HUES64 (cell line): ENCODE results near the gene KDM8.
A peak's percentile ranks its signal among the peaks of the same experiment; 100 is the strongest.
"Not testable (repeated sequence)": the region's sequence is repeated elsewhere in the genome, so short reads cannot be mapped to it uniquely, and the experiment has no call there.

Experiments used
- H3K27ac ChIP-seq: 2 replicates; pipeline ENCODE4 v1.7.0; 2013; ENCODE audit warnings: low read depth, low read length, inconsistent platforms
- H3K27me3 ChIP-seq: 2 replicates; pipeline ENCODE4 v1.6.1; 2013; ENCODE audit warnings: mild to moderate bottlenecking, low read length; ENCODE audit not compliant: insufficient read depth
- H3K36me3 ChIP-seq: 2 replicates; pipeline ENCODE4 v1.6.1; 2013; ENCODE audit warnings: mild to moderate bottlenecking, low read length; ENCODE audit not compliant: insufficient read depth
- H3K4me1 ChIP-seq: 2 replicates; pipeline ENCODE4 v1.6.1; 2013; ENCODE audit warnings: mild to moderate bottlenecking, low read length, moderate library complexity; ENCODE audit not compliant: insufficient read depth
- H3K4me3 ChIP-seq: 2 replicates; pipeline ENCODE4 v1.5.1; 2013; ENCODE audit warnings: mild to moderate bottlenecking, low read length, moderate library complexity
- H3K9ac ChIP-seq: 2 replicates; pipeline ENCODE4 v1.6.1; 2013; ENCODE audit warnings: mild to moderate bottlenecking, low read depth, low read length
- H3K9me3 ChIP-seq: 2 replicates; pipeline ENCODE4 v1.6.1; 2013; ENCODE audit warnings: low read depth, low read length; ENCODE audit not compliant: insufficient read depth
- WGBS: fragments of 150-250, 120-280 bp; methylation state at CpG from one replicate; pipeline ENCODE4 v1.1.7; 2013; ENCODE audit warnings: missing lambda C conversion rate; 5-methylcytosine and 5-hydroxymethylcytosine counted together

Gene KDM8

GRCh38 chr16:27193300-27193990, 9.9 kb upstream of the KDM8 start:
- Histone ChIP-seq H3K9ac (no peak overlapping the region), H3K27me3 (no peaks in the 10 kb centered on the region; the same call in 1 of the 2 replicates), H3K36me3 (no peaks in the 10 kb centered on the region), H3K4me3 (no peak overlapping the region), H3K4me1 (no peaks in the 10 kb centered on the region), H3K9me3 (no peaks in the 10 kb centered on the region), H3K27ac (no peak overlapping the region)
- WGBS = 91% methylated on average over 4 of the region's 6 CpGs

- Histone ChIP-seq H3K27ac (no peak overlapping the region), H3K4me1 (no peaks in the 10 kb centered on the region), H3K27me3 (no peaks in the 10 kb centered on the region; the same call in 1 of the 2 replicates), H3K36me3 (no peaks in the 10 kb centered on the region), H3K9ac (no peak overlapping the region), H3K9me3 (no peaks in the 10 kb centered on the region), H3K4me3 (no peak overlapping the region)
- 90% methylated on average over 5 of the region's 6 CpGs for WGBS
Observed at GRCh38 chr16:27195076-27195741, 8.1 kb upstream of the KDM8 start.

- no peaks in the 10 kb centered on the region; the same call in 1 of the 2 replicates for H3K27me3 ChIP-seq
- no peaks in the 10 kb centered on the region for H3K9me3 ChIP-seq
- H3K27ac ChIP-seq = no peak overlapping the region
- 94% methylated on average over 9 of the region's 9 CpGs for WGBS
- no peak overlapping the region for H3K9ac ChIP-seq
- H3K4me1 ChIP-seq = no peaks in the 10 kb centered on the region
- no peaks in the 10 kb centered on the region for H3K36me3 ChIP-seq
- H3K4me3 ChIP-seq = no peak overlapping the region
Observed at GRCh38 chr16:27195941-27196595, 7.3 kb upstream of the KDM8 start.

- no peak overlapping the region for H3K4me3 ChIP-seq
- no peaks in the 10 kb centered on the region; the same call in 1 of the 2 replicates for H3K27me3 ChIP-seq
- H3K9me3 ChIP-seq = no peaks in the 10 kb centered on the region
- no peaks in the 10 kb centered on the region for H3K4me1 ChIP-seq
- WGBS = 84% methylated on average over 4 of the region's 4 CpGs
- H3K27ac ChIP-seq = no peak overlapping the region
- H3K36me3 ChIP-seq = no peaks in the 10 kb centered on the region
- H3K9ac ChIP-seq = no peak overlapping the region
Observed at GRCh38 chr16:27197004-27197403, 6.3 kb upstream of the KDM8 start.

- no peak overlapping the region for H3K4me3 ChIP-seq
- no peaks in the 10 kb centered on the region for H3K9me3 ChIP-seq
- 94% methylated on average over 12 of the region's 12 CpGs for WGBS
- H3K4me1 ChIP-seq = 0 out of 2 replicates have a peak, but pooled peaks cover 5% of the 10 kb centered on the region
- H3K27me3 ChIP-seq = no peaks in the 10 kb centered on the region; the same call in 1 of the 2 replicates
- H3K36me3 ChIP-seq = no peaks in the 10 kb centered on the region
- H3K9ac ChIP-seq = no peak overlapping the region
- no peak overlapping the region for H3K27ac ChIP-seq
Observed at GRCh38 chr16:27198451-27199234, 4.7 kb upstream of the KDM8 start.

GRCh38 chr16:27199235-27199586, 4.1 kb upstream of the KDM8 start:
- Histone ChIP-seq H3K36me3 (no peaks in the 10 kb centered on the region), H3K9ac (no peak overlapping the region), H3K4me1 (0 out of 2 replicates have a peak, but pooled peaks cover 5% of the 10 kb centered on the region), H3K27ac (no peak overlapping the region), H3K4me3 (no peak overlapping the region), H3K27me3 (no peaks in the 10 kb centered on the region; the same call in 1 of the 2 replicates), H3K9me3 (no peaks in the 10 kb centered on the region)
- WGBS = 92% methylated on average over 3 of the region's 3 CpGs

GRCh38 chr16:27199736-27200135, 3.6 kb upstream of the KDM8 start:
- no peak overlapping the region for H3K9ac ChIP-seq
- no peaks in the 10 kb centered on the region for H3K36me3 ChIP-seq
- no peaks in the 10 kb centered on the region for H3K9me3 ChIP-seq
- H3K27me3 ChIP-seq = no peaks in the 10 kb centered on the region; the same call in 1 of the 2 replicates
- 0 out of 2 replicates have a peak, but pooled peaks cover 8% of the 10 kb centered on the region for H3K4me1 ChIP-seq
- no peak overlapping the region for H3K4me3 ChIP-seq
- no peak overlapping the region for H3K27ac ChIP-seq
- 75% methylated on average over 1 of the region's 1 CpG for WGBS

GRCh38 chr16:27200914-27201313, 2.4 kb upstream of the KDM8 start:
- not testable (repeated sequence) for H3K9me3 ChIP-seq, H3K27ac ChIP-seq, H3K9ac ChIP-seq, H3K27me3 ChIP-seq, H3K4me3 ChIP-seq, H3K4me1 ChIP-seq, H3K36me3 ChIP-seq
- WGBS = 94% methylated on average over 1 of the region's 3 CpGs

GRCh38 chr16:27202923-27203506, 311 bp upstream of the KDM8 start:
- no peaks in the 10 kb centered on the region for H3K36me3 ChIP-seq
- no peaks in the 10 kb centered on the region for H3K27me3 ChIP-seq
- peak overlapping the region; percentile 89 for H3K4me3 ChIP-seq
- WGBS = 26% methylated on average over 19 of the region's 19 CpGs
- 0 out of 2 replicates have a peak, but pooled peaks cover 8% of the 10 kb centered on the region for H3K4me1 ChIP-seq
- peak overlapping the region; percentile 96 for H3K27ac ChIP-seq
- H3K9ac ChIP-seq = peak overlapping the region; percentile 94
- H3K9me3 ChIP-seq = no peaks in the 10 kb centered on the region

GRCh38 chr16:27204312-27204915, 1.1 kb downstream of the KDM8 start:
- no peaks in the 10 kb centered on the region for H3K36me3 ChIP-seq
- H3K9me3 ChIP-seq = no peaks in the 10 kb centered on the region
- 59% methylated on average over 14 of the region's 14 CpGs for WGBS
- no peaks in the 10 kb centered on the region for H3K27me3 ChIP-seq
- 0 out of 2 replicates have a peak, but pooled peaks cover 8% of the 10 kb centered on the region for H3K4me1 ChIP-seq
- peak overlapping the region; percentile 94 for H3K9ac ChIP-seq
- H3K27ac ChIP-seq = peak overlapping the region; percentile 96
- peak overlapping the region; percentile 89 for H3K4me3 ChIP-seq
